Erythroblast (primary cell): ENCODE measurements around the gene LIMS4.
"Not testable (repeated sequence)": the region's sequence is repeated elsewhere in the genome, so short reads cannot be mapped to it uniquely, and the experiment has no call there.

ENCODE experiments used
- GATA1 ChIP-seq: IDR thresholded peaks from 2 replicates; pipeline ENCODE4 v1.6.1; 2011; ENCODE audit warnings: low read depth, mild to moderate bottlenecking, control low read depth, low read length, moderate library complexity
- POLR2A ChIP-seq: IDR thresholded peaks from 2 replicates; pipeline ENCODE4 v1.6.1; 2011; ENCODE audit warnings: mild to moderate bottlenecking, low read length

- not testable (repeated sequence) for TF ChIP-seq POLR2A, GATA1
Observed at GRCh38 chr2:110424421-110424820, 48.2 kb downstream of the LIMS4 start.
